Type B pancreatic cell (in vitro differentiated cells): Measurements from ENCODE around the gene C6orf141. TPM values are rescaled to one million over a fixed set of nuclear protein-coding genes. Genes with fewer than 3 reads are reported as not detected.

Source experiments
- DNase-seq: peaks from one replicate; pipeline ENCODE4 v3.0.0; 2021; ENCODE audit warnings: mixed read lengths; ENCODE audit not compliant: unreplicated experiment; ENCODE audit errors: extremely low spot score
- H3K27ac Mint-ChIP-seq: 2 replicates; pipeline ENCODE4 v1.8.0; 2021; ENCODE audit warnings: mild to moderate bottlenecking, mixed read lengths
- H3K27me3 Mint-ChIP-seq: 2 replicates; pipeline ENCODE4 v1.8.0; 2021; ENCODE audit warnings: mixed read lengths
- H3K36me3 Mint-ChIP-seq: 2 replicates; pipeline ENCODE4 v1.8.0; 2021; ENCODE audit warnings: mixed read lengths
- H3K4me1 Mint-ChIP-seq: one replicate; pipeline ENCODE4 v1.8.0; 2021; ENCODE audit warnings: mixed read lengths; ENCODE audit not compliant: unreplicated experiment
- H3K4me3 Mint-ChIP-seq: 2 replicates; pipeline ENCODE4 v1.8.0; 2021; ENCODE audit warnings: mild to moderate bottlenecking, mixed read lengths
- H3K9me3 Mint-ChIP-seq: 2 replicates; pipeline ENCODE4 v1.8.0; 2021; ENCODE audit warnings: mixed read lengths
- CTCF ChIP-seq: fragments of 200-600 bp; sonication (generic); conservative IDR thresholded peaks from 2 replicates; pipeline ENCODE4 v1.5.0; 2021; ENCODE audit warnings: antibody characterized with exemption, mild to moderate bottlenecking
- total RNA-seq: library from RNA; stranded (reverse); gene quantifications from 2 replicates; pipeline ENCODE4 v1.2.1, GENCODE V29; 2021; ENCODE audit warnings: low replicate concordance

Gene C6orf141
- total RNA-seq, 1 donor from 2014 or later: 9.5 TPM

- Mint-ChIP-seq H3K4me3 (no peak overlapping the region), H3K36me3 (no peaks in the 10 kb centered on the region), H3K27me3 (no peaks in the 10 kb centered on the region), H3K9me3 (no peaks in the 10 kb centered on the region), H3K4me1 (peaks cover 5% of the 10 kb centered on the region), H3K27ac (peak overlapping the region; percentile 52)
- DNase-seq: no peak
- no peak for TF ChIP-seq CTCF
Measured at GRCh38 chr6:49522710-49523593, 27.5 kb upstream of the C6orf141 start.

- H3K36me3 Mint-ChIP-seq: no peaks in the 10 kb centered on the region
- no peaks in the 10 kb centered on the region for H3K9me3 Mint-ChIP-seq
- H3K4me1 Mint-ChIP-seq: peaks cover 5% of the 10 kb centered on the region
- no peak for TF ChIP-seq CTCF
- H3K4me3 Mint-ChIP-seq: no peak overlapping the region
- H3K27me3 Mint-ChIP-seq: no peaks in the 10 kb centered on the region
- no peak overlapping the region for H3K27ac Mint-ChIP-seq
- no peak for DNase-seq
Measured at GRCh38 chr6:49523901-49524300, 26.6 kb upstream of the C6orf141 start.

GRCh38 chr6:49524541-49524940, 25.9 kb upstream of the C6orf141 start:
- no peak for DNase-seq
- Mint-ChIP-seq H3K27me3 (no peaks in the 10 kb centered on the region), H3K9me3 (no peaks in the 10 kb centered on the region), H3K4me3 (no peak overlapping the region), H3K36me3 (no peaks in the 10 kb centered on the region), H3K27ac (no peak overlapping the region), H3K4me1 (peaks cover 5% of the 10 kb centered on the region)
- TF ChIP-seq CTCF: no peak

GRCh38 chr6:49526598-49526997, 23.9 kb upstream of the C6orf141 start:
- no peak for TF ChIP-seq CTCF
- Mint-ChIP-seq H3K36me3 (no peaks in the 10 kb centered on the region), H3K9me3 (no peaks in the 10 kb centered on the region), H3K27ac (no peak overlapping the region), H3K4me1 (peaks cover 5% of the 10 kb centered on the region), H3K4me3 (no peak overlapping the region), H3K27me3 (no peaks in the 10 kb centered on the region)
- DNase-seq: no peak

GRCh38 chr6:49527320-49527719, 23.1 kb upstream of the C6orf141 start:
- Mint-ChIP-seq H3K27ac (no peak overlapping the region), H3K4me3 (no peak overlapping the region), H3K27me3 (peaks cover 5% of the 10 kb centered on the region), H3K4me1 (peaks cover 12% of the 10 kb centered on the region), H3K9me3 (no peaks in the 10 kb centered on the region), H3K36me3 (no peaks in the 10 kb centered on the region)
- DNase-seq: no peak
- no peak for TF ChIP-seq CTCF
